ENCODE results near the gene ZFP42.
"Not testable (repeated sequence)": the region's sequence is repeated elsewhere in the genome, so short reads cannot be mapped to it uniquely, and the experiment has no call there.

ZFP42 gene

GRCh38 chr4:188021548-188022249 lies 26.1 kb downstream of the ZFP42 start:
- no peak for DNase-seq (ENCODE audit: low read depth)

GRCh38 chr4:188023682-188024081 lies 28.1 kb downstream of the ZFP42 start:
- DNase-seq (ENCODE audit: low read depth) = no peak

GRCh38 chr4:188025476-188025875 lies 29.9 kb downstream of the ZFP42 start:
- DNase-seq (ENCODE audit: low read depth) = no peak

GRCh38 chr4:188029114-188029513 lies 33.5 kb downstream of the ZFP42 start:
- no peak for DNase-seq (ENCODE audit: low read depth)

GRCh38 chr4:188030401-188030800 lies 34.8 kb downstream of the ZFP42 start:
- no peak for DNase-seq (ENCODE audit: low read depth)

- DNase-seq (ENCODE audit: low read depth) = no peak
Observed at GRCh38 chr4:188031751-188032150, 36.2 kb downstream of the ZFP42 start.

GRCh38 chr4:188032170-188032569 lies 36.6 kb downstream of the ZFP42 start:
- no peak for DNase-seq (ENCODE audit: low read depth)

GRCh38 chr4:188032583-188032982 lies 37.0 kb downstream of the ZFP42 start:
- DNase-seq (ENCODE audit: low read depth) = no peak

GRCh38 chr4:188037003-188037713 lies 41.6 kb downstream of the ZFP42 start:
- DNase-seq (ENCODE audit: low read depth) = no peak

- DNase-seq (ENCODE audit: low read depth) = no peak
Observed at GRCh38 chr4:188041721-188042120, 46.1 kb downstream of the ZFP42 start.

- no peak for DNase-seq (ENCODE audit: low read depth)
Observed at GRCh38 chr4:188042191-188042590, 46.6 kb downstream of the ZFP42 start.

GRCh38 chr4:188043154-188043553 lies 47.6 kb downstream of the ZFP42 start:
- DNase-seq (ENCODE audit: low read depth) = no peak

- not testable (repeated sequence) for DNase-seq (ENCODE audit: low read depth)
Observed at GRCh38 chr4:188045461-188045860, 49.9 kb downstream of the ZFP42 start.

GRCh38 chr4:188046657-188047056 lies 51.1 kb downstream of the ZFP42 start:
- no peak for DNase-seq (ENCODE audit: low read depth)

GRCh38 chr4:188053302-188053701 lies 57.7 kb downstream of the ZFP42 start:
- no peak for DNase-seq (ENCODE audit: low read depth)
